ENCODE data around the gene MCTP1.
"Not testable (repeated sequence)": the region's sequence is repeated elsewhere in the genome, so short reads cannot be mapped to it uniquely, and the experiment has no call there.

Gene MCTP1

GRCh38 chr5:95178046-95178651 is 106.7 kb downstream of the MCTP1 start:
- no peak for FAIRE-seq

GRCh38 chr5:95177456-95177855 is 107.4 kb downstream of the MCTP1 start:
- FAIRE-seq: no peak

GRCh38 chr5:95175106-95175505 is 109.8 kb downstream of the MCTP1 start:
- no peak for FAIRE-seq

GRCh38 chr5:95172659-95173058 is 112.2 kb downstream of the MCTP1 start:
- FAIRE-seq: no peak

DNA sequence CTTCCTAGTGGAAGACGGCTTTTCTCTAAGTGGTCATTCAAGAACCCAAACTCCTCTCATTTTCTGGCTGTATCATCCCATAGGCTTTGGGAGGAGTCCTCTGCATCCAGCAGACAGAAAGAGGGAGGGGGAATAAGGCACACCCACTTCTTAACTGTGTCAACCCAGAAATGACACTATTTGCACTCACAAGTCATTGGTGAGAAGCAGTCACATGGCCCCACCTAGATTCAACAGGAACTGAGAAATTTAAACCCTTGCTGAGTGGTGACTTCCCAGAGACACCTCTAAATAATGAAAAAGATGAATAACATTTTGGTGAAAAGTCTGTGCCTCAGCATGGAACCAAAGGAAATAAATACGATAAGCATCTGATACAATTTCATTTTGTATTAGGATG is 120.0 kb downstream of the MCTP1 start:
- no peak for FAIRE-seq

DNA sequence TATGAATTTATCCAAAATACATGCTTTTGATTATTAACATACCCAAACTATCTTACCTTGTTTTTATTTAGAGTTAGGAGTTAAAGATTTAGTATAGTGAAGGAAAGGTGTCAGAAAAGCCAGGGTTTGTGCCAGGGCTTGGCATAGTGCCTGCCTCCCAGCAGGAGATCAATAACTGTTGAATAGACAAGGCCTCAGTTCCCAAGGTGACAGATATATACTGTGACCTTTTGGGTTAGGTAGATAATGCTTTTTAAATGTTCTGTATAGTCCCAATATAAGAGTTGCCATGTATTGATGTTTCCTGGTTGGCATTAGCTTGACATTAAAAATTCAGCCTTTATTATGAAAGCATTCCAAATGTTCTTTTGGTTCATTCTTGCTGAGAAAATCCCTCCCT is 121.8 kb downstream of the MCTP1 start:
- FAIRE-seq: no peak

DNA sequence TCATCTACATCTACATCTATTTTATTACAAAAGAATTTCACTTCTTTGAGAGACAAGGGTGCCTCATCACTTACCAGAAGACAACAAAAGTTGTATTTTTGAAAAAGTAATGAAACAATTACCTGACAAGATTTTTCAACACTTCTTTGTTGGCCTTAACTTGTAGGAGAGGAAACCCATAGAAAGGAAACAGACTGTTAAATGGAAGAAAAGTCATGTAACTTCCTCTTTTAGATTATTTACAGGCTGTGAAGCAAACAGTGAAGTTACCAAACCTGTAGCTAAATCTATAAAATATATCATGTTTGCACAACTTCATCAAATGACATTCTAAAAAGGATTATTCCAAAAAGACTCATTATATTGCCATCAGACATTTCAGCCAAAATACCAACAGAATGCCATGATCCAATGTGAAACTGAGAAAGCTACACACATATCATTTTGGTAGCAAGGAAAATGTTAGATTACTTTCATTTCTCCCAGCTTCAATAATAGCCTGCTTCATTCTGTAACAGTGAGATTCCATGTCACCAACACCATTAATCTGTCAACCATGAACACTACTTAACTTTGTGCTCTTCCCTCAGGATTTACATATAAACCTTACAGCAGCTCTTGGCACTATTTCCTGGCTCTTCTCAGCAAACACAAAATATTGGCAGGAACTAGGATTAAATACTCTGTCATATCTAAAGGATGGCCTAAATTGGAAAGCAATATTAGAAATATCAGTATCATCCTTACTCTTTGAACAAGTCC is 122.5 kb downstream of the MCTP1 start:
- no peak for FAIRE-seq

- FAIRE-seq: no peak
Measured at GRCh38 chr5:95159603-95160002, 125.3 kb downstream of the MCTP1 start.

DNA sequence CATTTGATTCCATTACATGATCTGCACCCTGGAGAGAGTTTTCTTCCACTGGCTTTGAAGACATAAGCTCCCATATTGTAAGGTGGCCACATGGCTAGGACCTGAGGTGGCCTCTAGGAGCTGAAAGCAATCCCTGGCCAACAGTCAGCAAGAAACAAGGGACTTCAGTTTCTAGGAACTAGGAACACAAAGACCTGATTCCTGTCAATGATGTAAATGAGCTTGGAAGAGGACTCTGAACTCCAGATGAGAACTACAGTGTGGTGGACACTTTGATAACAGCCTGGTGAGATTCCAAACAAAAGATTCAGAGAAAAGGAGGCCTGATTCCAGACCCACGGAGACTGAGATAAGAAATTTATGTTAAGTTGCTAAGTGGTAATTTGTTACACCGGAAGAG is 129.0 kb downstream of the MCTP1 start:
- no peak for FAIRE-seq

- no peak for FAIRE-seq
Measured at GRCh38 chr5:95153511-95153910, 131.4 kb downstream of the MCTP1 start.

GRCh38 chr5:95152535-95152934 is 132.4 kb downstream of the MCTP1 start:
- no peak for FAIRE-seq

GRCh38 chr5:95152131-95152530 is 132.8 kb downstream of the MCTP1 start:
- FAIRE-seq: no peak

GRCh38 chr5:95151694-95152093 is 133.2 kb downstream of the MCTP1 start:
- no peak for FAIRE-seq

GRCh38 chr5:95149387-95149786 is 135.5 kb downstream of the MCTP1 start:
- no peak for FAIRE-seq

DNA sequence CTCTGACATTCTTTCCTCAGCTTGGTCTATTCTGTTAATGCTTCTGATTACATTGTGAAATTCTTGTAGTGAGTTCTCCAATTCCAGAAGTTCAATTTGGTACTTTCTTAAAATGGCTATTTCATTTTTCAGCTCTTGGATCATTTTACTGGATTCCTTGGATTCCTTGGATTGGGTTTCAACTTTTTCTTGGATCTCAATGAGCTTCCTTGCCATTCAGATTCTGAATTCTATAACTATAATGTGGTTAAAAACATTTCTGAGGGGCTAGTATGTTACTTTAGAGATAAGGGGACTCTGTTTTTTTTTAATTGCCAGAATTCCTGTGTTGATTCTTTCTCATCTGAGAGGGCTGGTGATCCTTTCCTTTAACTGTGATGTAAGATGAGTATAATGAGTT is 136.4 kb downstream of the MCTP1 start:
- no peak for FAIRE-seq

- not testable (repeated sequence) for FAIRE-seq
Measured at GRCh38 chr5:95143858-95144257, 141.0 kb downstream of the MCTP1 start.

DNA sequence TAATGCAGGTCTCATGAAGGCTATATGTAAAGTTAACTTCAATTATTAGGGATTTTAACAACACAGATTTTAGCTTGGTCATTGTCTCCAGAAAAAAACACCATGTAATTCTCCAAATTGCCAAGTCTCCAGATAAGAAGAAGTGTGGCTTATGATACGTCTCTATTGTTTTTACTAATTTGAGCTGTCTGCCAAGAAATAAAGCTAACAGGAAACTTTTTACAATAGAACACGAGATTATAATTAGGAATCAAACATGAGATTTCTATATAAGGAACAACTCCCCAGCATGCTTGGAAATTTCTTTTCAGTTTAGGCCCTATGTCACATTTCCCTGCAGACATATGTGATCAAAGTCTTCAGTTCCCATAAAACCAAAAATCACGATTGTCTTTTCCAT is 142.7 kb downstream of the MCTP1 start:
- FAIRE-seq: no peak

- FAIRE-seq: no peak
Measured at GRCh38 chr5:95141141-95141540, 143.8 kb downstream of the MCTP1 start.

GRCh38 chr5:95134326-95134725 is 150.6 kb downstream of the MCTP1 start:
- FAIRE-seq: no peak

DNA sequence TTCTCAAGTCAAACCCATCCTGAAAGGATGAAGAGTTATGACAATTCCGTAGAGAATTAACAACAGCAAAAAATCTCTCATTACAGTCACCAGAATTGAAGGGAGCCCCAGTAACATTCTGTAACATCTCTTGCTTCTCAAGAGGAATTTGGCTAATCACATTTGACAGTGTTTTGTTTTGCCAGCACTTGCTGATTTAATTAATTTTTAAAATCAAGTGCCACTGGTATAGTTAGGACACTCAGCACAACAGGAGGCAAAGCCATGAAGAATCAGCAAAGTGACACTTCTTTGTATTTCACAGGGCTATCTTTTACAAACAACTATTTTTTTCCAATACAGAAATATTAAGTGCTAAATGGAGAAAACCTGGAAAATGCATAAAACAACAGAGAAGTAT is 152.8 kb downstream of the MCTP1 start:
- FAIRE-seq: no peak

DNA sequence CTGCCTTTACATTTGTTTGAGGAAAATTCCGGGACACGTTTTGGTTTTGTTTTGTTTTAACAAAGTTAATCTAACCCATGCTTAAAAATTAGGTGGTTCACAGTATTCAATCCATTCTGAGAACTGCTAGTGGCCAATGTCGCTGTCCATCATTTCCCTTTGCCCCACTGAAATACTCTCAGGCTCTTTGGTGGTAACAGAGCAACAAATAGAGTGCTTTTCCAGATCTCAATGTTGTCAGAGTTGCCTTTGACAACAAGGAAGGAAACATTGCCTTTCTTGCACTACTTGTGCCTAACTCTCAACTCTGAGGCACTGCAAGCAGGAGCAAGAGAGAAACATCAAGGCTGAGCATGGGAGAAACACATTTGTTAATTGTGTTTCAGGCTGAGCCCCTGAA is 154.0 kb downstream of the MCTP1 start:
- FAIRE-seq: no peak

DNA sequence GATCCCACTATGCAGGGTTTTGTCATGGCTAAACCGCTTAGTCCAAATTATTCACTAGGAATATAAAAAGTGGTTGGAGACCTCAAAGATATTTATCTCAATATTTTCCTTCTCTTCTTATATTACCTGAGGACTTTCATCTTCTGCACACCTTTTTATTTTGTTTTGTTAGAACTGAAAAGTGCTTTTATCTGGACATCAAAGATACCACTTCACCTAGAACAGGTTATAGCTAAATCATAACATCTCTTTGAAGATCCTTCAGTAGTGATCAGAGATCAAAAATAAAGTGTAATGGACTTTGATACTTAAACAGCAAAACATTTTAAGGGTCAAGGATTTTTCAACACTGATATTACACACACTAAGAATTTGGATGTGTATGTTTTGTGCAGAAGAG is 160.2 kb downstream of the MCTP1 start:
- no peak for FAIRE-seq

DNA sequence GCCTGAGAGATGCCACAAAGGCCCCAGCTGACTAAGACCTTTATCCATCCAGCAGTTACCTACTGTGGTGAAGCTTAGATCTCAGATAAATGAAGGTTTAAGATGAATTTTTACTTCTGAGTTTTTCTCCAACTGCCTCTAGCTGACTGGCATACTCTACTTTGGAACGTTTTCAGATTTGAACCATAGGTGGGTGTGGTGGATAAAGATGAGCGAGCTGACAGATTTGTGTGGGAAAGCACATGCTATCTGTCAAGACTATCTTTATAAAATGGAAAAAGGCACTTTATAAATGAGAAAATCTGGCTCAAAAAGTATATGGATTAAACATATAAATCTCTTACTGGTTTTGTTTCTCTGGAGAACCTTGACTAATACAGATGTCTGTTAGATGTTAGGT is 160.8 kb downstream of the MCTP1 start:
- FAIRE-seq: no peak

DNA sequence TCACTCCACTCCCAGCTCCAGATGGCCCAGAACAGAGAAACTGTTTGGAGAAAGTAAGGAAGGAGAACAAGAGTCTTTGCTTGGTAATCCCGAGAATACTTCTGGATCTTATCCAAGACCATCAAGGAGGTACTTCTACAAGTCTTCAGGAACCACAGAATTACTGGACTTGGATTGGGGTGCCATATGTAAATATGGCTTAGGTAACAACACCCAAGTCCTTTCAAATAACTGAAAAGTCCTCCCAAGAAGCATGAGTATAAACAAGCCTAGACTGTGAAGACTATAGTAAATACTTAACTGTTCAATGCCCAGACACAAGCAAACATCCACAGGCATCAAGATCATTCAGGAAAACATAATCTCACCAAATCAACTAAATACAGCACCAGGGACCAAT is 170.0 kb downstream of the MCTP1 start:
- no peak for FAIRE-seq

DNA sequence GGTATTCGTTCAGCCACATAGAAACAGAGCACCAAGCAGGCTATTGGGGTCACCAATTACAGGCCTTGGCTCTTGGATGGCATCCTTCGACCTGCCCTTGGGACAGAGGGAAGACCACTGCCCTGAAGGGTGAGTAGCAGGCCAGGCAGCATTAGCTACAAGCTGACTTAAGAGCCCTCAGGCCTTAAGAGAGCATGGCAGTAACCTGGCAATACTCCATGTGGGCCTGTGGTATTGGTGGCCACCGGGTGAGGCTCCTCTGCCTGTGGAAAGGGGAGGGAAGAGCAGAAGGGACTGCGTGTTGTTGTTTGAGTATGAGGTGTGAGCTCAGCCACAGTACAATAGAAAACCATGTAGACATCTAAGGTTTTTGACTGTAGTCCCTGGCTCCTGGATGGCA is 170.6 kb downstream of the MCTP1 start:
- FAIRE-seq: no peak
